ENCODE measurements around the gene C1D. TPM values are rescaled to one million over a fixed set of nuclear protein-coding genes. Genes with fewer than 3 reads are reported as not detected.

C1D gene
- total RNA-seq, 1 donor: 43.0 TPM

DNA sequence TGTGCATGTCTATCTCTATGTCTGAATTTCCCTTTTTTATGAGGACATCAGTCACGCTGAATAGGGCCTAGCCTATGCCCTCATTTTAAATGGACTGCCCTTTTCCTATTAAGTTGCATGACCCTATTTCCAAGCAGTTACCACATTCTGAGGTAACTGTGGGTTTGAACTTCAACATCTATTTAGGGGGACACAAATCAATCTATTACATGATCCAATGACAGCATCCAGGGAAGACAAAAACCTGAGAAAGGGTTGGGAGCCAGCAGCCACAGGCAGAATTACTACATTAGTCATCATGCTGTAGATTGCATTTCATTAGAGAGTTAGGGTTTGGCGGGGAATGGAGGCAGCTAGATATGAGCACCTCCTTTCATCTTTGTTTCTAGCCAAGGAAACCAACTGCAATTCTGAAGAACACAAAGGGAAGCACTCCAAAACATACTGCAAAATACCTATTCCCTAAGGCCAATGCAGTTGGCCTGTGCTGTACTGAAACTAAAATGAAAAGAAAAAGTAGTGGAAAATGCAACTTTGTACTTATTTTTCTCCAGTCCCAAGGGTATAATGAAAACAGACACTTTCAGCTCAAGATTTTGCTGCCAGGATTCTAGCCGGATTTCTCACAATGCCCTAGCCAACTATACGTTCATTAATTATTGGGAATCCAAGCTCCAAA is 40.4 kb upstream of the C1D start:
- H3K4me3 ChIP-seq (ENCODE audit: low read depth, low read length): no peak overlapping the region
- peak; percentile 57 for DNase-seq (ENCODE audit: low read depth)
- TF ChIP-seq, protein P1, sequence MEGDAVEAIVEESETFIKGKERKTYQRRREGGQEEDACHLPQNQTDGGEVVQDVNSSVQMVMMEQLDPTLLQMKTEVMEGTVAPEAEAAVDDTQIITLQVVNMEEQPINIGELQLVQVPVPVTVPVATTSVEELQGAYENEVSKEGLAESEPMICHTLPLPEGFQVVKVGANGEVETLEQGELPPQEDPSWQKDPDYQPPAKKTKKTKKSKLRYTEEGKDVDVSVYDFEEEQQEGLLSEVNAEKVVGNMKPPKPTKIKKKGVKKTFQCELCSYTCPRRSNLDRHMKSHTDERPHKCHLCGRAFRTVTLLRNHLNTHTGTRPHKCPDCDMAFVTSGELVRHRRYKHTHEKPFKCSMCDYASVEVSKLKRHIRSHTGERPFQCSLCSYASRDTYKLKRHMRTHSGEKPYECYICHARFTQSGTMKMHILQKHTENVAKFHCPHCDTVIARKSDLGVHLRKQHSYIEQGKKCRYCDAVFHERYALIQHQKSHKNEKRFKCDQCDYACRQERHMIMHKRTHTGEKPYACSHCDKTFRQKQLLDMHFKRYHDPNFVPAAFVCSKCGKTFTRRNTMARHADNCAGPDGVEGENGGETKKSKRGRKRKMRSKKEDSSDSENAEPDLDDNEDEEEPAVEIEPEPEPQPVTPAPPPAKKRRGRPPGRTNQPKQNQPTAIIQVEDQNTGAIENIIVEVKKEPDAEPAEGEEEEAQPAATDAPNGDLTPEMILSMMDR (IDR thresholded peaks at IDR 0.05; ENCODE audit: insufficient read depth, low read length): no peak

DNA sequence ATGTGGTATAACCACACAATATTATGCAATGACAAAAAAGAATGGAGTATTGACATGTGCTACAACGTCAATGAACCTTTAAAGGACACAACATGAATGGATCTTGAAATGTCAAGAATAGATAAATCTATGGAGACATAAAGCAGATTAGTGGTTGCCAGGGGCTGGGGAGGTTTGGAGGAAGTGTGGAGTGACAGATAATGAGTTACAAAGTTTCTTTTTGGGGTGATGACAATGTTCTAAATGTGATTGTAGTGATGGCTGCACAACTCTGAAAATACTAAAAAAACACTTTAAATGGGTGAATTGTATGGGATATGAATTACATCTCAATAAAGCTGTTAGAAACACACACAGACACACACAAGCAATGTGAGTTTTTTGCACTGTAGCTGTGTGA is 37.4 kb upstream of the C1D start:
- no peak overlapping the region for H3K4me3 ChIP-seq (ENCODE audit: low read depth, low read length)
- DNase-seq (ENCODE audit: low read depth): no peak
- TF ChIP-seq, protein P1 (IDR thresholded peaks at IDR 0.05; ENCODE audit: insufficient read depth, low read length): no peak

- H3K4me3 ChIP-seq (ENCODE audit: low read depth, low read length): no peak overlapping the region
- no peak for DNase-seq (ENCODE audit: low read depth)
- TF ChIP-seq, protein P1 (IDR thresholded peaks at IDR 0.05; ENCODE audit: insufficient read depth, low read length): no peak
Observed at GRCh38 chr2:68099260-68099659, 36.5 kb upstream of the C1D start.

GRCh38 chr2:68098291-68098797 is 35.5 kb upstream of the C1D start:
- DNase-seq (ENCODE audit: low read depth): no peak
- TF ChIP-seq, protein P1 (IDR thresholded peaks at IDR 0.05; ENCODE audit: insufficient read depth, low read length): no peak
- no peak overlapping the region for H3K4me3 ChIP-seq (ENCODE audit: low read depth, low read length)

- TF ChIP-seq, protein P1 (IDR thresholded peaks at IDR 0.05; ENCODE audit: insufficient read depth, low read length): no peak
- no peak for DNase-seq (ENCODE audit: low read depth)
- no peak overlapping the region for H3K4me3 ChIP-seq (ENCODE audit: low read depth, low read length)
Observed at GRCh38 chr2:68094111-68094510, 31.3 kb upstream of the C1D start.

- H3K4me3 ChIP-seq (ENCODE audit: low read depth, low read length): no peak overlapping the region
- no peak for DNase-seq (ENCODE audit: low read depth)
- TF ChIP-seq, protein P1 (IDR thresholded peaks at IDR 0.05; ENCODE audit: insufficient read depth, low read length): no peak
Observed at GRCh38 chr2:68093634-68094033, 30.8 kb upstream of the C1D start.
